NB4 (cell line): Measurements from ENCODE around the gene TACC2.

ENCODE experiments used
- DNase-seq: peaks from one replicate; pipeline ENCODE4 v3.0.0; 2010; ENCODE audit warnings: low read depth
- H3K4me3 ChIP-seq: one replicate; pipeline ENCODE4 v1.5.1; 2011; ENCODE audit warnings: mild to moderate bottlenecking, low read depth, low read length, moderate library complexity
- MYC ChIP-seq: IDR thresholded peaks from 2 replicates; pipeline ENCODE4 v1.6.1; 2011; ENCODE audit warnings: low read depth, low read length
- POLR2A ChIP-seq: IDR thresholded peaks from 2 replicates; pipeline ENCODE4 v1.6.1; 2011; ENCODE audit warnings: mild to moderate bottlenecking; ENCODE audit not compliant: insufficient read length; ENCODE audit errors: extremely low read depth
- TF ChIP-seq, protein P1 (sequence below): IDR thresholded peaks from 2 replicates; pipeline ENCODE4 v1.6.1; 2011; ENCODE audit warnings: low read depth, low read length
- TF ChIP-seq, protein P2 (sequence below): IDR thresholded peaks from one replicate; pipeline ENCODE4 v1.5.1; 2012; ENCODE audit warnings: low read depth, low read length

TACC2 gene

DNA sequence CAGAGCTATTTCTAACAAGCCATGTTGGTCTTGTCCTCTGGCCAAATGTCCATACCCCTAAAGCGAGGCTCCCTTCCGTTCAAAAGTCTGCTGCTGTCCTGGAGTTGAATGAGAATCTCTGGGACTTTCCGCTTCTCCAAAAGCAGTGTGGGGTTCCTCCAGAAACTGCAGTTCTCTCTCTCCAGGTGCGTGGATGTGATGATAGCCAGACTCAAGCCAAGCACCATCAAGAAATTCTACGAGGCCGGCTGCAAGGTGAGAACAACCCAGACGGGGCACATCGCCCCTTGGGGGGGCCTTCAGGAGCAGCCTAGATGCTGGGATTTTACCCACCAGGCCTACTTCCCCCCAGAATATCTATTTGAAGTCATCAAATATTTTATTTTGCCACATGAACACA is 308.6 kb downstream of the TACC2 start:
- no peak for DNase-seq
- no peak overlapping the region for H3K4me3 ChIP-seq
- no peak for TF ChIP-seq MYC
- TF ChIP-seq, protein P1, sequence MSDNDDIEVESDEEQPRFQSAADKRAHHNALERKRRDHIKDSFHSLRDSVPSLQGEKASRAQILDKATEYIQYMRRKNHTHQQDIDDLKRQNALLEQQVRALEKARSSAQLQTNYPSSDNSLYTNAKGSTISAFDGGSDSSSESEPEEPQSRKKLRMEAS = no peak
- TF ChIP-seq, protein P2, sequence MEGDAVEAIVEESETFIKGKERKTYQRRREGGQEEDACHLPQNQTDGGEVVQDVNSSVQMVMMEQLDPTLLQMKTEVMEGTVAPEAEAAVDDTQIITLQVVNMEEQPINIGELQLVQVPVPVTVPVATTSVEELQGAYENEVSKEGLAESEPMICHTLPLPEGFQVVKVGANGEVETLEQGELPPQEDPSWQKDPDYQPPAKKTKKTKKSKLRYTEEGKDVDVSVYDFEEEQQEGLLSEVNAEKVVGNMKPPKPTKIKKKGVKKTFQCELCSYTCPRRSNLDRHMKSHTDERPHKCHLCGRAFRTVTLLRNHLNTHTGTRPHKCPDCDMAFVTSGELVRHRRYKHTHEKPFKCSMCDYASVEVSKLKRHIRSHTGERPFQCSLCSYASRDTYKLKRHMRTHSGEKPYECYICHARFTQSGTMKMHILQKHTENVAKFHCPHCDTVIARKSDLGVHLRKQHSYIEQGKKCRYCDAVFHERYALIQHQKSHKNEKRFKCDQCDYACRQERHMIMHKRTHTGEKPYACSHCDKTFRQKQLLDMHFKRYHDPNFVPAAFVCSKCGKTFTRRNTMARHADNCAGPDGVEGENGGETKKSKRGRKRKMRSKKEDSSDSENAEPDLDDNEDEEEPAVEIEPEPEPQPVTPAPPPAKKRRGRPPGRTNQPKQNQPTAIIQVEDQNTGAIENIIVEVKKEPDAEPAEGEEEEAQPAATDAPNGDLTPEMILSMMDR = no peak
- no peak for TF ChIP-seq POLR2A

DNA sequence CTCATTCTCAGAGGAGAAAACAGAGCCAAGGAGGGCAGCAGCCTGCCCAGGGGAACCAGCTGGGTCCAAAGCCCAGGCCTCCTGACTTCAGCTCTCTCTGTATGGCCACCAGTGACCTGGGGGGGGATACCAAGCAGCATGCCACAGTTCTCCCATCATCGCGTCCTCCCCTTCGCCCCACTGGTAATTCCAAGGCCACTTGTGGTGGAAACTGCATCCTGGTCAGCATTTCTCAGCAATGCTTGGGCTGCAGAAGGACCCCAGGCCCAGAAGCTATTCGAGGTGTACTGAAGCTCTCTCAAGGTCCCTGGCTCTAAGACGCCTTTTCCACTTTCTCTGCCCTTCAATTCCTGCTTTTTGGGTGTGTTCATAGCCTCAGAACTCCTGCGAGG is 309.2 kb downstream of the TACC2 start:
- no peak overlapping the region for H3K4me3 ChIP-seq
- TF ChIP-seq, protein P2 = no peak
- TF ChIP-seq POLR2A = no peak
- no peak for TF ChIP-seq MYC
- TF ChIP-seq, protein P1 = no peak
- DNase-seq = no peak

DNA sequence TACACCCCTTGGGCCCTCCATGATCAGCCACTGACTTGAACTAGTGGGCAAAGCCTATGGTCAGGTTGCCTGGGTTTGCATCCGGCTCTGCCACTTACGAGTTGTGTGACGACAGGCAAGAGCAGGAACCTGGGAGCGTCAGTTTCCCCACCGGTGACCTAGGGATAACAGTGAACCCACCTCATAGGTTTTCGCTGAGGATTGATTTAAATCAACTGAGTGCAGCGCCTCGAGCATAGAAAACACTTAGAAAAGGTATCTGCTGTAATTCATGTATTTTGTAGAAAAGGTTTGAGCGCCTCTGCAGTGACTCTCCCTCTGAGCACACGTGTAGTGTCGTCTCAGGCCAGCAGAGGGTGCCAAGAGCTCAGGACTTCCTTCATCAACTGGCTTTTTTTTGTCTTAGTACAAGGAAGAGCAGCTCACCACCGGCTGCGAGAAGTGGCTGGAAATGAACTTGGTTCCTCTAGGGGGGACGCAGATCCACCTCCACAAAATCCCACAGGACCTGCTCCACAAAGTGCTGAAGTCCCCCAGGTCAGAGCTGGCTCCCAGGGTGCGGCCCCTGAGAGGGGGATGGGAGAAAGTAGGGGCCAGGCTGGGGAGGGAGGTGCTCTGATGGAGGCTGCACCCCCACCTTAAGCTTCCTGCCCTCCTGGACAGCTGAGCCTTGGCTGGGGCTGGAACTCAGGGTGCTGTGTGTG is 309.8 kb downstream of the TACC2 start:
- H3K4me3 ChIP-seq = no peak overlapping the region
- DNase-seq = peak; percentile 75
- TF ChIP-seq POLR2A (no peak), MYC (peak; percentile 49)
- TF ChIP-seq, protein P2 = peak; percentile 77
- TF ChIP-seq, protein P1 = peak; percentile 96

DNA sequence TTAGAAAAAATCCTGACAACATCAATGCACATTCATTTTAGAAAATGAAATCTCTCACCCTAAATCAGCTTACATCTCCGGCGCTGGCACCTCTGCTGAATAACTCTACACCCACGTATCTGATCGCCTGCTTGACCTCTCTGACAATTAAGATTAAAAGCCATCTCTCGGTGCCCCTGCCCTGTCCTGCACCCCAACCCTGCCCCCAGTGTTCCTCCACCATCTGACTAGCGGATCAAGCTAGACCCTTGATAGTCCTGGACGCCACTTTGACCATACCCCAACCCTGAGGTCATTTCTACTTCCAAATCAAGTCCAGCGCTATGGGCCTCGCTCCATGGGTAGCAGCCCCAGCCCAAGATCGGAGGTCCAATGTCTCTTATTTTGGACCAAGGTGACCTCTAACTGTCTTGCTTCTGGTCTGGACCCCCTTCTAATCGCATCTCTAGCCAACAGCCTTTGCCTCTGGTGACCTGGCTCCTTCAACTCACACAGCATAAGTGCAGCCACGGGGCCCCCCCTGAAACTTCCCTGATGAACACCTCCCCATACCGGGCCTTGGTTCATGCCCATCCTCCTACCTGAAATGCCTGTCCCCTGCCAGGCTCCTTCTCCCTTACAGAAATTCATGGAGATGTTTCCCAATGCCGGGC is 310.6 kb downstream of the TACC2 start:
- H3K4me3 ChIP-seq = no peak overlapping the region
- no peak for DNase-seq
- TF ChIP-seq, protein P1 = no peak
- no peak for TF ChIP-seq MYC
- TF ChIP-seq, protein P2 = no peak
- no peak for TF ChIP-seq POLR2A

DNA sequence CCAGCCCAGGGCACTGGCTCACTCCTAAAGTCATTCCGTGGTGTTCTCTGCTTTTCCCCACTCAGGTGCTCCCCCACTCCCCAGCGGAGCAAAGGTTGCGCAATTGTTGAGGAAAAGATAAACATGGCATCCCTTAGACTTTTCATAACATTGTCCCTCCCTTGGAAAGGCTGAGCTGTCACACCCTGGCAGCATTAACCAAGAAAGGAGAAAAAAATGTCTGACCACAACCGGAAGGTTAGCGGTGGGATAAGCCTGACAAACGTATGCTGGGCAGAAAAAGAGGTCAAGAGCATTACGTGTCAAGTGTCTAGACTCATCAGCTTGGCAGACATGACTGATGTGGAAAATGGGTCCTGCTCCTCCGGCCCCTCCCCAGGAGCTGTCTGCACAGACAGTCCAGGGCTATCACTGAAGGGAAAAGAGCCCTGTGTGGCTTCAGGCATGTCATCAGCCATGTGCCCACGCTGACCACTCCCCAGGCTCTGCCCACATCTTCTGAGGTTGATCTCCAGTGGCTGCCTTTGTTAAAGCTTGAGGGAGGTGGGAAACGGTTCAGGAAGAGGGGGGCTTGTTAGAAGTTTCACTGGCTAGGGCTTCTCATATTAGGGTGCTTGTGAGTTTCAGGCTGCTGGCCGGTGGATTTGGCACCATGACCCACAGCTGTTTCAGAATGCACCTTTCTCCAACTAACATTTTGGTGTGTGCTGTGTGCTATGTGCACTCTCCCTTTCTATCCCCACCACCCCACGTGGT is 312.3 kb downstream of the TACC2 start:
- TF ChIP-seq MYC (no peak), POLR2A (no peak)
- TF ChIP-seq, protein P2 = no peak
- TF ChIP-seq, protein P1 = no peak
- no peak overlapping the region for H3K4me3 ChIP-seq
- peak; percentile 75 for DNase-seq
